KOPT-K1 (cell line): Measurements from ENCODE around the gene ZNF774.
"Not testable (repeated sequence)": the region's sequence is repeated elsewhere in the genome, so short reads cannot be mapped to it uniquely, and the experiment has no call there.

Source experiments
- H3K27ac ChIP-seq: fragments of 200-600 bp; sonication (generic); 2 replicates; pipeline ENCODE4 v1.5.1; 2016; ENCODE audit warnings: antibody characterized with exemption, mild to moderate bottlenecking, low read depth, low read length; ENCODE audit not compliant: poor library complexity, severe bottlenecking
- H3K36me3 ChIP-seq: fragments of 200-600 bp; sonication (generic); 2 replicates; pipeline ENCODE4 v1.5.1; 2017; ENCODE audit warnings: antibody characterized with exemption, mild to moderate bottlenecking, low read length, moderate library complexity; ENCODE audit not compliant: insufficient read depth
- H3K9me3 ChIP-seq: fragments of 200-600 bp; sonication (generic); 2 replicates; pipeline ENCODE4 v1.5.1; 2017; ENCODE audit warnings: antibody characterized with exemption, low read length, mild to moderate bottlenecking; ENCODE audit not compliant: insufficient read depth, poor library complexity, severe bottlenecking

Gene ZNF774

GRCh38 chr15:90352107-90352893, at the start of gene ZNF774:
Gene ZNF774 (plus strand): TSS chr15:90352284. CDS start chr15:90354661, 2,377 bp downstream.
- Histone ChIP-seq H3K36me3 (no peaks in the 10 kb centered on the region), H3K9me3 (no peaks in the 10 kb centered on the region), H3K27ac (peak within 1 kb of the TSS; percentile 55)

DNA sequence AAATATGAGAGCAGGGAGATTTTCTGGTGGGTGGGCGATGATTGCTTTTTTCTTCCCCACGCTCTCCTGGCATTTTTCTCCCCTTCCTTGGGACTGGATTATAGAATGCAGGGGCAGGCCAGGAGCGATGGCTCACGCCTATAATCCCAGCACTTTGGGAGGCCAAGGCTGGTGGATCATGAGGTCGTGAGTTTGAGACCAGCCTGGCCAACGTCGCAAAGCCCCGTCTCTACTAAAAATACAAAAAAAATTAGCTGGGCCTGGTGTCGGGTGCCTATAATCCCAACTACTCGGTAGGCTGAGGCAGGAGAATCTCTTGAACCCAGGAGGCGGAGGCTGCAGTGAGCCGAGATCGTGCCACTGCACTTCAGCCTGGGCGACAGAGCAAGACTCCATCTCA, 46.7 kb upstream of the ZNF774 start:
- not testable (repeated sequence) for H3K36me3 ChIP-seq, H3K27ac ChIP-seq, H3K9me3 ChIP-seq

DNA sequence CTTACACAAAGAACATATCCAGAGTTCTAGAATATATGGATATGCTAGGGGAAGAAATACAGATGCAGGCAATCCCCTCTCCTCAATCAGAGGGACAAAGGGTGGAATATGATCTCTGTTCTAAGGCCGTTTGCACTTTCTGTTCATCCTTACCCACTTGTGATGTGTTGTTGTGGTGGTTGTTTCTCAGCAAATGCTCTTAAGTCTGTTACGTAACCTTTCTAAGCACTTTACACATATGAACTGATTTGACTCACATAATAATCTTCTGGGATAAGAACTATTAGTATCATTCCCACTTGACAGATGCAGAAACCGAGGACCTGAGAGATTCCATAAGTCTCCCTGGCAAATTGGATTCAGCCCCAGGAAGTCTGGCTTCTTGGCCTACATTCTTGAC, 46.2 kb upstream of the ZNF774 start:
- no peaks in the 10 kb centered on the region for H3K36me3 ChIP-seq
- peak overlapping the region; percentile 28 for H3K27ac ChIP-seq
- H3K9me3 ChIP-seq, result no peaks in the 10 kb centered on the region

- H3K27ac ChIP-seq, result peak overlapping the region; percentile 28
- H3K9me3 ChIP-seq, result no peaks in the 10 kb centered on the region
- H3K36me3 ChIP-seq, result no peaks in the 10 kb centered on the region
Observed at GRCh38 chr15:90306560-90306959, 45.5 kb upstream of the ZNF774 start.

- no peaks in the 10 kb centered on the region for H3K9me3 ChIP-seq
- H3K36me3 ChIP-seq, result no peaks in the 10 kb centered on the region
- H3K27ac ChIP-seq, result no peak overlapping the region
Observed at GRCh38 chr15:90307661-90308060, 44.4 kb upstream of the ZNF774 start.

- H3K27ac ChIP-seq, result no peak overlapping the region
- no peaks in the 10 kb centered on the region for H3K36me3 ChIP-seq
- no peaks in the 10 kb centered on the region for H3K9me3 ChIP-seq
Observed at GRCh38 chr15:90309020-90309419, 43.1 kb upstream of the ZNF774 start.

GRCh38 chr15:90315278-90315982, 36.7 kb upstream of the ZNF774 start:
- Histone ChIP-seq H3K36me3 (no peaks in the 10 kb centered on the region), H3K9me3 (no peaks in the 10 kb centered on the region), H3K27ac (no peak overlapping the region)

DNA sequence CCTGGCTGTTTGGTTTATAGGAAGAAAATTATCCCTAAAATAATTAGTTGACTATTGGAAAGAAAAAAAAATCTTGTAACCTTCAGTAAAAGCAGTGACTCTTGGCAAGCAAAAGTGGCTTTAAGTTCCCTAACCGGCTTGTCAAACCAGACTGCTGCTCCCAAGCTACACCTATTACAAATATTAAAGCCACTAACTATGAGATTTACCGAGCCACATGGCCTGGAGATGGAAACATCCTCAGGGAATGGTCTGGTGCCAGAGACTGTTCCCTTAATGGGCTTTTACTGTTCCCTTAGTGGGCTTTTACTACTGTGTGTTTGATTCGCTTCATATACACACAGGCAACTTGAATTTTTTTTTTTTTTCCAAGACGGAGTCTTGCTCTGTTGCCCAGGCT, 35.9 kb upstream of the ZNF774 start:
- no peaks in the 10 kb centered on the region for H3K36me3 ChIP-seq
- H3K9me3 ChIP-seq, result no peaks in the 10 kb centered on the region
- H3K27ac ChIP-seq, result no peak overlapping the region

DNA sequence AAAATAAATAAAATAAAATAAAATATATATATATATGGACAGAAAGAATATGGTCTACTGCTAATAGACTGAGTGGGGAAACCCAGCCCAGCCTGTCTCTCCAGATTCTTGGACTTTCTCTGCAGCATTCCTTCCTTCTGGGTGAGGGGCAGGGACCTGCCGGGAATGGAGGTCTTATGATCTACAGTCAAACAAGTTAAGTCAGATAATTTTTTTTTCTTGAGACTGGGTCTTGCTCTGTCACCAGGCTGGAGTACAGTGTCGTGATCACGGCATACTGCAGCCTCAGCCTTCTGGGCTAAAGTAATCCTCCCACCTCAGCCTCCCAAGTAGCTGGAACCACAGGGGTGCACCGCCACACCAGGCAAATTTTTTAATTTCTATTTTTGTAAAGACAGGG, 33.5 kb upstream of the ZNF774 start:
- no peaks in the 10 kb centered on the region for H3K36me3 ChIP-seq
- H3K27ac ChIP-seq, result no peak overlapping the region
- no peaks in the 10 kb centered on the region for H3K9me3 ChIP-seq

DNA sequence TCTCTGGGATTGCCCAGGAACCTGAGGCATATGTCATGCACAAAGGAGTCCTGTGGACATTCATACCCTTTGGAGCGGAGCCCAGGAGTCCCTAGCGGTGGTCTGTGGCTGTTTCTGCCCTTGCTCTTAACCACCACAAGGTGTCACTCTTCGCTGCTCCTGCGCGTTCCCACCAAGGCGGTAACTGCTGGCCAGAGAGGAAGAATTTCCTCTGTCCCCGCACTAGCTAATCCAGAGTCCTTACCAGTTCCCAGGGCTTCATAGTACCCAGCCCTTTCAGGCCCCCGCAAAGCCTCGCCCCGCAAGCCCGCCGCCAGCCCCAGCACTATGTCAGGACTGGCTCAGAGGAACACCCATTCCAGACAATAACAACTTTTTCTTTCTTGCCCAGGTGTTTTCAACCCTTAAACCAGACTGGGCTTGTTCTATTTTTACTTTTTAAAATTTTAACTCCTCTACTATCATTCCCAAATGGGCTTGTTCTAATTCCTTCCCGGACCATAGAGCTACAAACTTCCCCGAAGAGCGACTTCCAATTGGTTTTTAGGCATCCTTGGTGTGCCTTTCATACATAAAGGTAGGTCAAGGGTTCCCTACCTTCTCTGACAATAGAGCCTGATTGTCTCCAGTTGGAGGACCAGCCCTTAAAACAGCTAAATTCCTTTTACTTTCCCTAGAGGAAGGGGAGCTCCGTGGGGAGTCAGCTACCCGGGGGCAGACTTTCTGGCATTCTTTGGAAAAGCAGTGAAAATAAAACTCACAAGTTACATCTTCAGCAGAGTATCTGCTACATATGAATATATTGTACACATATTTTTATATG, 31.8 kb upstream of the ZNF774 start:
- Histone ChIP-seq H3K9me3 (no peaks in the 10 kb centered on the region), H3K27ac (no peak overlapping the region), H3K36me3 (no peaks in the 10 kb centered on the region)

- no peak overlapping the region for H3K27ac ChIP-seq
- no peaks in the 10 kb centered on the region for H3K9me3 ChIP-seq
- no peaks in the 10 kb centered on the region for H3K36me3 ChIP-seq
Observed at GRCh38 chr15:90320885-90321278, 31.2 kb upstream of the ZNF774 start.

- H3K27ac ChIP-seq, result no peak overlapping the region
Observed at GRCh38 chr15:90322538-90322937, 29.5 kb upstream of the ZNF774 start.

DNA sequence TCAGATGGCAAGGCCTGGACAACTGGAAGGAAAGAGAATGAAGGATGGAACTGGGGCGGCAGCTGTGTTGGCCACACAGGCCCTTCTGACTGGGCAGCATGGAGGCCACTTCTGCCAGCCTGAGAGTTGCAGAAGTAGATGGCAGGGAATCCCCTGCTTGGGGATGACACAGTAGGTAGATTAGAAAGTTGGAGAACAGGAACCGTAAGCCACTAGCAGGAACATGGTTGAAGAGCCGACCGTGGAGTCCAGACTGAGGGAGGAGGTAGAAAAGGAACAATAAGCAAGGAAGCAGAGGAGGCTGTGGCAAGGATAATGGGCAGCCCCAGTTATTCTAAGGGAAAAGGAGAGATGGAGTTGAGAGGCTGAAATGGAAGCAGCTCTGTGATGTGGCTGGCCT, 26.4 kb upstream of the ZNF774 start:
- Histone ChIP-seq H3K9me3 (no peaks in the 10 kb centered on the region), H3K27ac (no peak overlapping the region), H3K36me3 (no peaks in the 10 kb centered on the region)

More at GRCh38 chr15:90322538-90322937, 29.5 kb upstream of the ZNF774 start:
- no peaks in the 10 kb centered on the region for H3K36me3 ChIP-seq
- no peaks in the 10 kb centered on the region for H3K9me3 ChIP-seq

GRCh38 chr15:90326441-90326840, 25.6 kb upstream of the ZNF774 start:
- Histone ChIP-seq H3K27ac (no peak overlapping the region), H3K9me3 (no peaks in the 10 kb centered on the region), H3K36me3 (no peaks in the 10 kb centered on the region)

- H3K9me3 ChIP-seq, result no peaks in the 10 kb centered on the region
- H3K27ac ChIP-seq, result no peak overlapping the region
- H3K36me3 ChIP-seq, result no peaks in the 10 kb centered on the region
Observed at GRCh38 chr15:90327311-90327710, 24.8 kb upstream of the ZNF774 start.
